Endothelial cell (in vitro differentiated cells): ENCODE data around the gene RPTOR. TPM values are rescaled to one million over a fixed set of nuclear protein-coding genes. Genes with fewer than 3 reads are reported as not detected.

Experiments
- DNase-seq: peaks from one replicate; pipeline ENCODE4 v3.0.0; 2021; ENCODE audit warnings: low spot score
- H3K27ac Mint-ChIP-seq: one replicate; pipeline ENCODE4 v1.8.0; 2021; ENCODE audit warnings: mixed read lengths, inconsistent platforms; ENCODE audit not compliant: unreplicated experiment
- H3K27me3 Mint-ChIP-seq: one replicate; pipeline ENCODE4 v1.8.0; 2021; ENCODE audit warnings: mild to moderate bottlenecking, moderate library complexity, mixed read lengths, inconsistent platforms; ENCODE audit not compliant: unreplicated experiment
- H3K36me3 Mint-ChIP-seq: one replicate; pipeline ENCODE4 v1.8.0; 2021; ENCODE audit warnings: mild to moderate bottlenecking, low read depth, mixed read lengths, inconsistent platforms; ENCODE audit not compliant: unreplicated experiment
- H3K4me1 Mint-ChIP-seq: one replicate; pipeline ENCODE4 v1.8.0; 2021; ENCODE audit warnings: mild to moderate bottlenecking, mixed read lengths, inconsistent platforms; ENCODE audit not compliant: unreplicated experiment
- H3K4me3 Mint-ChIP-seq: one replicate; pipeline ENCODE4 v1.8.0; 2021; ENCODE audit warnings: mild to moderate bottlenecking, mixed read lengths, inconsistent platforms; ENCODE audit not compliant: unreplicated experiment
- H3K9me3 Mint-ChIP-seq: one replicate; pipeline ENCODE4 v1.8.0; 2021; ENCODE audit warnings: mixed read lengths, inconsistent platforms; ENCODE audit not compliant: unreplicated experiment
- CTCF ChIP-seq: fragments of 200-600 bp; sonication (generic); IDR thresholded peaks from one replicate; pipeline ENCODE4 v1.5.0; 2021; ENCODE audit warnings: antibody characterized with exemption; ENCODE audit not compliant: unreplicated experiment
- total RNA-seq: library from RNA; stranded (reverse); fragmentation: NEBNext Ultra II Directional; extraction: Animal tissue kit (Norgen Biotek cat#: 25700); gene quantifications from one replicate; pipeline ENCODE4 v1.2.1, GENCODE V29; 2021; ENCODE audit not compliant: unreplicated experiment

RPTOR gene
- total RNA-seq, 1 donor from 2014 or later: 36.7 TPM

DNA sequence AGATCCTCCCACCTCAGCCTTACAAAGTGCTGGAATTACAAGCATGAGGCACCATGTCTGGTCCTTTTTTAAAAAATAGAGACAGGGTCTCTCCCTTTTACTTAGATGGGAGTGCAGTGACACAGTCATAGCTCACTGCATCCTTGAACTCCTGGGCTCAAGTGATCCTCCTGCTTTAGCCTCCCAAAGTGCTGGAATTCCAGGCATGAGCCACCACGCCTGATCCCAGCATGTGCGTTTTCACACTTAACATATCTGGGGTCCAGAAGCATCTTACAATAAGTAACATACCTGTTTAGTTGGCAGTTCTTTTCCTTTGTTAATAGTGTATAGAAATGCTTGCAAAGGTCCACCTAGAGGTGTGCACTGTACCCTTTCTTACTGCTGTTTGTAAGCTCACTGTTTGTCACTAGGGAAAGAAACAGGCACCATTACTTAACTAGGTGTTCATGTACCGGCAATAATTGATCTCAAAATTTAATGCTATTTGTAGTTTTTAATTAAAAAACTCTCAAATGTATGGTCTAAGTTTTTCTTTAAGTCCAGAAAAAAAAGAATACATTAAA, 221.7 kb downstream of the RPTOR start:
- peaks cover 39% of the 10 kb centered on the region for H3K4me1 Mint-ChIP-seq
- no peak overlapping the region for H3K27ac Mint-ChIP-seq
- no peak for DNase-seq
- peaks cover 6% of the 10 kb centered on the region for H3K27me3 Mint-ChIP-seq
- H3K9me3 Mint-ChIP-seq: no peaks in the 10 kb centered on the region
- H3K4me3 Mint-ChIP-seq: no peak overlapping the region
- no peak for TF ChIP-seq CTCF
- H3K36me3 Mint-ChIP-seq: peaks cover 15% of the 10 kb centered on the region

DNA sequence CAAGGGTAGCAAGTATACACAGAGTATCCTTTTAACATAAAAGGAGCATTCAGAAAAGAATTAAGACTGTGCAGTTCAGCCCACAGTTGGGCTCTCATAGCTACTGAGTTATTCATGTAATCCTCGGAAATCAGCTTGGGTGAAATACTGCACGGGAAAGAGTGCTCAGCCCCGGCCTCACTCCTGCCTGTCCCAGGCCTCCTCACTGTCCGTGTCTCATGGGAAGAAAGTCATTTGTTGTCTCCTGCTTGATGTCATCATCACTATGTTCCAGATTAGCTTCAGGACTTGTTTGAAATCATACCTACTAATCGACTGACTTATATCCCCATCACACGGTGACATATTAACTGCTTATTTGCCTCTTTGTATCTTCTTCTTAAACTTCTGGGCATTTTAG, 223.8 kb downstream of the RPTOR start:
- TF ChIP-seq CTCF: no peak
- H3K4me3 Mint-ChIP-seq: no peak overlapping the region
- H3K9me3 Mint-ChIP-seq: no peaks in the 10 kb centered on the region
- H3K27me3 Mint-ChIP-seq: peaks cover 5% of the 10 kb centered on the region
- no peak for DNase-seq
- H3K4me1 Mint-ChIP-seq: peaks cover 34% of the 10 kb centered on the region
- peak overlapping the region; percentile 14 for H3K27ac Mint-ChIP-seq
- peaks cover 15% of the 10 kb centered on the region for H3K36me3 Mint-ChIP-seq

DNA sequence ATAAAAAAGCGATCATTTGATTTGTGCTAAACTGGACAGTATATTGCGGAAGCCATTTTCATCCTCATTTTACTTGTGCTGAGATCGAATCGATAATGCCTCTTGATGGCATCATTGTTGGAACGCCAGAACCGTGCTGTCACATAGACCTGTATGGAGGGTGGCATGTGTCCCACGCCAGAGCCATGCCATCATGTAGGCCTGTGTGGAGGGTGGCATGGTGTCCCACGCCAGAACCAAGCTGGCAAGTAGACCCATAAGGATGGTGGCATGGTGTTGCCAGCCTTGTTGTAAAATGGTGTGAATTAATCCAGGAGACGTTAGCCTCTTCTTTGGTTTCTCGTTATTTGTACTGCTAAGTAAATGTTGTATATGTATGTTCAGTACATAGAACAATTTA, 224.3 kb downstream of the RPTOR start:
- TF ChIP-seq CTCF: no peak
- peaks cover 5% of the 10 kb centered on the region for H3K27me3 Mint-ChIP-seq
- H3K27ac Mint-ChIP-seq: no peak overlapping the region
- peaks cover 32% of the 10 kb centered on the region for H3K4me1 Mint-ChIP-seq
- no peak for DNase-seq
- no peaks in the 10 kb centered on the region for H3K9me3 Mint-ChIP-seq
- peaks cover 15% of the 10 kb centered on the region for H3K36me3 Mint-ChIP-seq
- H3K4me3 Mint-ChIP-seq: no peak overlapping the region

- Mint-ChIP-seq H3K4me3 (no peak overlapping the region), H3K27ac (no peak overlapping the region), H3K4me1 (peaks cover 37% of the 10 kb centered on the region), H3K36me3 (peaks cover 15% of the 10 kb centered on the region), H3K9me3 (no peaks in the 10 kb centered on the region), H3K27me3 (peaks cover 5% of the 10 kb centered on the region)
- no peak for DNase-seq
- TF ChIP-seq CTCF: no peak
Measured at GRCh38 chr17:80769516-80769915, 224.9 kb downstream of the RPTOR start.

DNA sequence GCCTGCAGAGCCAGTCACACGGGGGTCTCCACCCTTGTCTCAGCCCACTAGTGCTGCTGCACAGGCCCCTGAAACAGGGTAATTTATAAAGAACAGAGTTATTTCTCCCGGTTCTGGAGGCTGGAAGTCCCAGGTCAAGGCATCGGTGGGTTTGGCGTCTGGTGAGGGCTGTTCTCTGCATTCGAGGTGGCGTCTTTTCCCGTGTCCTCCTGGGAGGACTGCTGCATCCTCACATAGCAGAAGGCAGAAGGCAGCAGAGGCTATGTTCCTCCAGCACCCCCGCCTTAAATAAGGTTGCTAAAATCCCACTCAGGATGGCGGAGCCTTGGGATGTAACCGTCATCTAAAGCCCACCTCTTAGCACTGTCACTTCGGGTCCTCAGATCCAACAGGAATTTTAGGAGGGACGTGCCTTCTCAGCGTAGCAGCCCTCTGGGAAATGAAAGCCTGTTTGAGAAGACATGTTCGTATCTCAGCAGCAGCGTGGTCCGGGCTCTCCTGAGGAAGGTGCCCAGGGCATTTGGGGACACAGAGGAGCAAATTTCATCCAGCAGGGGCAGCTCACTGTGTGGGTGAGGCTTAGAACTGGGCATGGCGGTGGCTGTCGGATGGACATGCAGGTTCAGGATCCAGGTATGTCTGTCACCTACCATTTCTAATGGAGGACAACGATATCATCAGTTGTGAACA, 225.4 kb downstream of the RPTOR start:
- Mint-ChIP-seq H3K9me3 (no peaks in the 10 kb centered on the region), H3K36me3 (peaks cover 15% of the 10 kb centered on the region), H3K27me3 (peaks cover 5% of the 10 kb centered on the region), H3K27ac (peak overlapping the region; percentile 53), H3K4me3 (no peak overlapping the region), H3K4me1 (peaks cover 38% of the 10 kb centered on the region)
- no peak for TF ChIP-seq CTCF
- no peak for DNase-seq
